GM21515 (cell line): Measurements from ENCODE around the gene TRPV5.

Source experiments
- ATAC-seq: cut with Tn5 transposase; IDR thresholded peaks from one replicate; pipeline ENCODE4 v1.9.1; 2021; ENCODE audit not compliant: unreplicated experiment

TRPV5 gene

GRCh38 chr7:142872106-142872675 is 61.4 kb downstream of the TRPV5 start:
- ATAC-seq: no peak

- ATAC-seq: no peak
Measured at GRCh38 chr7:142871260-142872105, 62.1 kb downstream of the TRPV5 start.

- ATAC-seq: no peak
Measured at GRCh38 chr7:142870566-142871259, 62.8 kb downstream of the TRPV5 start.

GRCh38 chr7:142870147-142870559 is 63.4 kb downstream of the TRPV5 start:
- no peak for ATAC-seq

GRCh38 chr7:142869434-142869833 is 64.1 kb downstream of the TRPV5 start:
- ATAC-seq: no peak

- ATAC-seq: no peak
Measured at GRCh38 chr7:142868986-142869415, 64.5 kb downstream of the TRPV5 start.

GRCh38 chr7:142868188-142868985 is 65.2 kb downstream of the TRPV5 start:
- ATAC-seq: no peak

GRCh38 chr7:142867398-142868187 is 66.0 kb downstream of the TRPV5 start:
- no peak for ATAC-seq

- no peak for ATAC-seq
Measured at GRCh38 chr7:142867097-142867378, 66.5 kb downstream of the TRPV5 start.

GRCh38 chr7:142866361-142867096 is 67.0 kb downstream of the TRPV5 start:
- no peak for ATAC-seq

GRCh38 chr7:142865766-142866165 is 67.8 kb downstream of the TRPV5 start:
- ATAC-seq: no peak

- no peak for ATAC-seq
Measured at GRCh38 chr7:142864980-142865747, 68.4 kb downstream of the TRPV5 start.

GRCh38 chr7:142863891-142864685 is 69.5 kb downstream of the TRPV5 start:
- no peak for ATAC-seq

GRCh38 chr7:142862786-142863400 is 70.7 kb downstream of the TRPV5 start:
- ATAC-seq: no peak

GRCh38 chr7:142862351-142862750 is 71.2 kb downstream of the TRPV5 start:
- no peak for ATAC-seq

- ATAC-seq: no peak
Measured at GRCh38 chr7:142860968-142861367, 72.6 kb downstream of the TRPV5 start.

- no peak for ATAC-seq
Measured at GRCh38 chr7:142859829-142860228, 73.7 kb downstream of the TRPV5 start.

- ATAC-seq: no peak
Measured at GRCh38 chr7:142859411-142859810, 74.1 kb downstream of the TRPV5 start.
